GM18517 (cell line): ENCODE measurements around the gene MTF2.

Experiments
- ATAC-seq: cut with Tn5 transposase; IDR thresholded peaks from one replicate; pipeline ENCODE4 v1.9.1; 2021; ENCODE audit warnings: mild to moderate bottlenecking, moderate library complexity; ENCODE audit not compliant: unreplicated experiment

MTF2 gene

GRCh38 chr1:93081716-93082115, 2.6 kb downstream of the MTF2 start:
- no peak for ATAC-seq

- no peak for ATAC-seq
Observed at GRCh38 chr1:93082313-93082712, 3.2 kb downstream of the MTF2 start.

GRCh38 chr1:93083979-93084378, 4.9 kb downstream of the MTF2 start:
- ATAC-seq = no peak

GRCh38 chr1:93087532-93087931, 8.4 kb downstream of the MTF2 start:
- no peak for ATAC-seq

GRCh38 chr1:93093332-93094006, 14.4 kb downstream of the MTF2 start:
- ATAC-seq = no peak

GRCh38 chr1:93095804-93096585, 16.9 kb downstream of the MTF2 start:
- ATAC-seq = no peak

GRCh38 chr1:93102142-93102541, 23.1 kb downstream of the MTF2 start:
- ATAC-seq = no peak

- no peak for ATAC-seq
Observed at GRCh38 chr1:93106226-93106625, 27.1 kb downstream of the MTF2 start.

- no peak for ATAC-seq
Observed at GRCh38 chr1:93107395-93107794, 28.3 kb downstream of the MTF2 start.

- no peak for ATAC-seq
Observed at GRCh38 chr1:93108335-93108734, 29.3 kb downstream of the MTF2 start.

GRCh38 chr1:93109578-93109977, 30.5 kb downstream of the MTF2 start:
- no peak for ATAC-seq

- no peak for ATAC-seq
Observed at GRCh38 chr1:93111065-93111464, 32.0 kb downstream of the MTF2 start.

GRCh38 chr1:93111561-93111960, 32.5 kb downstream of the MTF2 start:
- ATAC-seq = no peak

GRCh38 chr1:93113127-93113526, 34.0 kb downstream of the MTF2 start:
- no peak for ATAC-seq

- no peak for ATAC-seq
Observed at GRCh38 chr1:93114391-93114790, 35.3 kb downstream of the MTF2 start.

GRCh38 chr1:93120614-93121013, 41.5 kb downstream of the MTF2 start:
- no peak for ATAC-seq

GRCh38 chr1:93123201-93123783, 44.2 kb downstream of the MTF2 start:
- ATAC-seq = no peak

- no peak for ATAC-seq
Observed at GRCh38 chr1:93124556-93125355, 45.7 kb downstream of the MTF2 start.

- ATAC-seq = no peak
Observed at GRCh38 chr1:93129507-93130099, 50.5 kb downstream of the MTF2 start.

- ATAC-seq = no peak
Observed at GRCh38 chr1:93132638-93133037, 53.6 kb downstream of the MTF2 start.

- ATAC-seq = no peak
Observed at GRCh38 chr1:93136445-93136844, 57.4 kb downstream of the MTF2 start.
